OCI-LY3 (cell line): ENCODE measurements around the gene KLHL25.

Experiments used
- H2AFZ ChIP-seq: fragments of 200-600, 300-600 bp; shearing (Covaris generic); 2 replicates; pipeline ENCODE4 v1.6.0; 2014; ENCODE audit warnings: antibody characterized with exemption, low read depth, low read length
- H3K27ac ChIP-seq: fragments of 200-600, 300-600 bp; sonication (generic); 2 replicates; pipeline ENCODE4 v1.5.1; 2014; ENCODE audit warnings: mild to moderate bottlenecking, low read length, moderate library complexity, mixed read lengths
- H3K27me3 ChIP-seq: fragments of 200-600, 300-600 bp; sonication (generic); 2 replicates; pipeline ENCODE4 v1.6.1; 2014; ENCODE audit warnings: low read depth, low read length, mixed read lengths
- H3K36me3 ChIP-seq: fragments of 200-600, 300-600 bp; sonication (generic); replicated peaks from 2 replicates; pipeline ENCODE3; 2014; ENCODE audit warnings: low read depth, low read length, mixed read lengths
- H3K4me1 ChIP-seq: fragments of 300-600, 200-600 bp; sonication (generic); 2 replicates; pipeline ENCODE4 v1.6.1; 2014; ENCODE audit warnings: low read length, mixed read lengths
- H3K4me2 ChIP-seq: fragments of 200-600, 300-600 bp; sonication (generic); 2 replicates; pipeline ENCODE4 v1.6.1; 2014; ENCODE audit warnings: low read length, mixed read lengths
- H3K4me3 ChIP-seq: fragments of 300-600, 200-600 bp; sonication (generic); 2 replicates; pipeline ENCODE4 v1.5.1; 2014; ENCODE audit warnings: antibody characterized with exemption, mild to moderate bottlenecking, low read length, moderate library complexity
- H3K79me2 ChIP-seq: fragments of 300-600, 200-600 bp; shearing (Covaris generic); 2 replicates; pipeline ENCODE4 v1.6.1; 2014; ENCODE audit warnings: mild to moderate bottlenecking, low read length, mixed read lengths
- H3K9ac ChIP-seq: fragments of 300-600, 200-600 bp; shearing (Covaris generic); 2 replicates; pipeline ENCODE4 v1.6.0; 2014; ENCODE audit warnings: mild to moderate bottlenecking, low read length, moderate library complexity
- H3K9me3 ChIP-seq: fragments of 200-600, 300-600 bp; shearing (Covaris generic); 2 replicates; pipeline ENCODE4 v1.6.1; 2014; ENCODE audit warnings: low read length, mixed read lengths; ENCODE audit not compliant: insufficient read depth
- H4K20me1 ChIP-seq: fragments of 200-600, 300-600 bp; sonication (generic); 2 replicates; pipeline ENCODE4 v1.6.1; 2016; ENCODE audit warnings: low read length, mixed read lengths; ENCODE audit not compliant: insufficient read depth
- EZH2phosphoT487 ChIP-seq: fragments of 200-600 bp; shearing (Covaris generic); IDR thresholded peaks from 2 replicates; pipeline ENCODE4 v1.6.1; 2018; ENCODE audit warnings: antibody characterized with exemption, mixed run types, low read depth
- TF ChIP-seq, protein P1 (sequence below): fragments of 200-600, 300-600 bp; sonication (generic); IDR thresholded peaks from 2 replicates; pipeline ENCODE4 v1.5.1; 2014; ENCODE audit warnings: antibody characterized with exemption, low read length, low read depth

The KLHL25 gene

DNA sequence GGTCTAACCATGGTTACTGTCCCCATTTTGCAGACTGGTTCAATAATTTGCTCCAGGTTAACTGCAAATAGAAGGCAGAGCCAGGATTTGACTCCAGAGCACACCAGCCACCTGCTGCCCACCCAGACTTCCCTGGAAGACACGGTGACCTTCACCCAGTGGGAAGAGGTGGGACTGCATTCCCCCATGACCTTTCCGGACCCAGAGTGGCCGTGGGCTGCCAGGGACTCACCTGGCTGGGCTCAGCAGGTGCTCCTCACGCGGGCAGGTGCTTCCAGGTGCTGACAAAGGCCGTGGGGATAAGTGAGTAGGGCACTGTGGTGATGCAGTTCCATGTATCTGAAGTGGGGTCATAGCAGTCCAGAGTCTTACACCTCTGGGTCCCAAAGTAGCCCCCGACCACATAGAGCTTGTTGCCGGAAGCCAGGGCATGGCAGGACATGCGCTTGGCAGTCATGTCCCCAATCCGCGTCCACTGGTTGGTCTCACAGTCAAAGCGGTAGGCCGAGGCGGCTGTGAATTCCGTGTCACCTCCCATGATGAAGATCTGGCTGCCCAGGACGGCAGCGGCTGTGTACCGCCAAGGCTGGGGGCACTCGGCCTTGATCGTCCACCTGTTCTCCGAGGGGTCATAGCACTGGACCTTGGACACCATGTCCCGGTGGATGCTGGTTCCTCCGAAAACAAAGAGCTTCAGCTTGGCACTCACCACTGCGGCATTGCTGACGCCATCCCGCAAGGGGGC lies 26.8 kb downstream of the KLHL25 start:
- no peak overlapping the region for H3K4me3 ChIP-seq
- H3K79me2 ChIP-seq, result peaks cover 4% of the 10 kb centered on the region; the same call in 1 of the 2 replicates
- no peaks in the 10 kb centered on the region for H3K4me1 ChIP-seq
- TF ChIP-seq EZH2phosphoT487, result no peak
- TF ChIP-seq, protein P1, sequence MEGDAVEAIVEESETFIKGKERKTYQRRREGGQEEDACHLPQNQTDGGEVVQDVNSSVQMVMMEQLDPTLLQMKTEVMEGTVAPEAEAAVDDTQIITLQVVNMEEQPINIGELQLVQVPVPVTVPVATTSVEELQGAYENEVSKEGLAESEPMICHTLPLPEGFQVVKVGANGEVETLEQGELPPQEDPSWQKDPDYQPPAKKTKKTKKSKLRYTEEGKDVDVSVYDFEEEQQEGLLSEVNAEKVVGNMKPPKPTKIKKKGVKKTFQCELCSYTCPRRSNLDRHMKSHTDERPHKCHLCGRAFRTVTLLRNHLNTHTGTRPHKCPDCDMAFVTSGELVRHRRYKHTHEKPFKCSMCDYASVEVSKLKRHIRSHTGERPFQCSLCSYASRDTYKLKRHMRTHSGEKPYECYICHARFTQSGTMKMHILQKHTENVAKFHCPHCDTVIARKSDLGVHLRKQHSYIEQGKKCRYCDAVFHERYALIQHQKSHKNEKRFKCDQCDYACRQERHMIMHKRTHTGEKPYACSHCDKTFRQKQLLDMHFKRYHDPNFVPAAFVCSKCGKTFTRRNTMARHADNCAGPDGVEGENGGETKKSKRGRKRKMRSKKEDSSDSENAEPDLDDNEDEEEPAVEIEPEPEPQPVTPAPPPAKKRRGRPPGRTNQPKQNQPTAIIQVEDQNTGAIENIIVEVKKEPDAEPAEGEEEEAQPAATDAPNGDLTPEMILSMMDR, result no peak
- no peak overlapping the region for H2AFZ ChIP-seq
- H3K9me3 ChIP-seq, result no peaks in the 10 kb centered on the region
- H3K27me3 ChIP-seq, result no peaks in the 10 kb centered on the region
- H3K9ac ChIP-seq, result no peak overlapping the region
- H3K36me3 ChIP-seq, result no peaks in the 10 kb centered on the region
- no peak overlapping the region for H3K4me2 ChIP-seq
- no peak overlapping the region for H3K27ac ChIP-seq
- H4K20me1 ChIP-seq, result peaks cover 26% of the 10 kb centered on the region

DNA sequence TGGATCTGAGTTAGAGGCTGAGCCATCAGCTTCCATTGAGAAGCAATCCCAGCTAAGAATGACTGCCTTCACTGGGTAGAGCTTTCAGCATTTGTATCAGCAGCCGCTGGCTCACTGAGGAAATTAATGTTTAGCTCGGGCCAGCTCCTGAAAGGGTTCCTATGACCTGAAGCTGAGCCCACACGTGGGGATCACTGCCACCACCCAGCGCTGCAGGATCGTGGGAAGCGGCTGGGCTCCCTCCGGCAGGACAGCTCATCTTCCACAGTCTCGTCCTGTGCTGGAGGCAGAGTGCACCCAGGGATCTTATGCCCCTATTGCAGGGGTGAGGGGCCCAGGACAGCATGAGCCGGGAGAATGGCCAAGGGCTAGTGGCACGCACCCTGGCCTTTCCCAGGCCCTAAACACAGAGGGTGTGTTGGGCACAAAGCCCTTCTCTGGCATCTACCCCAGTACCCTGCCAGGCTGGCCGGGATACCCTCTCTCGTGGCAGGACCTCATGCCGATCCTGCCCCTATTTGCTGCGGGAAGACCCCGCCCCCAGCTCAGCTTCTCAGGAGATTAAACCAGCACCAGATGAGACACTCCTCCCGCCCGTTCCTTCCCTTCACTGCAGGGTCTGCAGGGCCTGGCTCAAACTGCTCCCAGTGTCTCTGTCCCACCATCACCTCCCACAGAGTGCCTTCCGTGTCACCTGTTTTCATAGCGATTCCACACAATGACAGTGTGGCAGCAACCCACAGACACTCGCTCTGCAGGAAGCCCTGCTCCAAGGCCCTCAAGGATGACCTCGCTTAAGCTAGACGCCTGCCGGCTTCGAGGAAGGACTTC lies 28.5 kb downstream of the KLHL25 start:
- H3K4me2 ChIP-seq, result no peak overlapping the region
- H3K9ac ChIP-seq, result no peak overlapping the region
- H2AFZ ChIP-seq, result no peak overlapping the region
- TF ChIP-seq, protein P1, result no peak
- no peak for TF ChIP-seq EZH2phosphoT487
- H3K27ac ChIP-seq, result no peak overlapping the region
- no peaks in the 10 kb centered on the region for H3K4me1 ChIP-seq
- no peak overlapping the region for H3K4me3 ChIP-seq
- no peaks in the 10 kb centered on the region for H3K9me3 ChIP-seq
- no peaks in the 10 kb centered on the region for H3K36me3 ChIP-seq
- H3K27me3 ChIP-seq, result no peaks in the 10 kb centered on the region
- H3K79me2 ChIP-seq, result 0 out of 2 replicates have a peak, but pooled peaks cover 4% of the 10 kb centered on the region
- H4K20me1 ChIP-seq, result peaks cover 22% of the 10 kb centered on the region

DNA sequence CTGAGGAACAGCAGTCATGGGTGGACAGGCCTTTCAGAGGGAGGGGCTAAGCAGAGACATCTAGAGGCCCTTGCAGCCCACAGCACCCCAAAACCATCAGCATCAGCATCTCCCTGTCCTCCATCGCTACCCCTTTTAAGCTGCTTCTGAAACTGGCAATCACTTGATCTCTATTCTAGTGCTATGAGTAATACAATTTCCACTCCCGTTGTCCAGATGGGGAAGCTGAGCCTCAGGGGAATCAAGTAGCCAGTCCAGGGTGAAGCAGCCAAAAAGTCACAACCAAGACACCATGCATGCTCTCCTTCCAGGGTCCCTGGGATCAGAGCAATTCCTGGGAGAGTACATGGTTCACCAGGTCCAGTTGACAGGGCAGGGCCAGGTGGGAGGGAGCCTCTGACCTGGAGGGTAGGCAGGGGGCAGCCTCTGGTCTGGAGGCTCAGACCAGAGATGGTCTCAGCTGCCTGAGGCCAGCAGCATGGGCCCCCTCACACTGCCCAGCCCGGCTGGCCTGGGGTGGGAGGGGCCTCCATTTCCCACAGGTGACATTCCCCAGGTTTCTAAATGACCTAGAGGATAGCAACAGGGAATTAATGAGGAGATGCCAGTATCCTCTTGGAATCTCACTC lies 30.0 kb downstream of the KLHL25 start:
- H3K79me2 ChIP-seq, result no peaks in the 10 kb centered on the region
- no peak overlapping the region for H3K4me2 ChIP-seq
- TF ChIP-seq, protein P1, result no peak
- no peak for TF ChIP-seq EZH2phosphoT487
- H4K20me1 ChIP-seq, result peaks cover 19% of the 10 kb centered on the region
- no peaks in the 10 kb centered on the region for H3K4me1 ChIP-seq
- no peaks in the 10 kb centered on the region for H3K36me3 ChIP-seq
- no peaks in the 10 kb centered on the region for H3K27me3 ChIP-seq
- H3K9me3 ChIP-seq, result no peaks in the 10 kb centered on the region
- H3K27ac ChIP-seq, result no peak overlapping the region
- H2AFZ ChIP-seq, result no peak overlapping the region
- H3K4me3 ChIP-seq, result no peak overlapping the region
- H3K9ac ChIP-seq, result no peak overlapping the region
